HUES48 (cell line): ENCODE measurements around the gene CDK11B.

Experiments
- H3K27ac ChIP-seq: one replicate; pipeline ENCODE4 v1.7.0; 2013; ENCODE audit warnings: low read depth, low read length, inconsistent platforms
- H3K27me3 ChIP-seq: 2 replicates; pipeline ENCODE4 v1.6.1; 2013; ENCODE audit warnings: mild to moderate bottlenecking, low read length; ENCODE audit not compliant: control insufficient read depth, insufficient read depth
- H3K36me3 ChIP-seq: 2 replicates; pipeline ENCODE4 v1.6.1; 2013; ENCODE audit warnings: low read length; ENCODE audit not compliant: control insufficient read depth, insufficient read depth
- H3K4me1 ChIP-seq: 2 replicates; pipeline ENCODE4 v1.6.1; 2013; ENCODE audit warnings: mild to moderate bottlenecking, low read length; ENCODE audit not compliant: control insufficient read depth, insufficient read depth
- H3K4me3 ChIP-seq: 2 replicates; pipeline ENCODE4 v1.5.1; 2013; ENCODE audit warnings: mild to moderate bottlenecking, low read depth, low read length
- H3K9ac ChIP-seq: 2 replicates; pipeline ENCODE4 v1.6.1; 2013; ENCODE audit warnings: mild to moderate bottlenecking, low read depth, low read length, moderate library complexity
- H3K9me3 ChIP-seq: 2 replicates; pipeline ENCODE4 v1.6.1; 2013; ENCODE audit warnings: low read length; ENCODE audit not compliant: control insufficient read depth, insufficient read depth

CDK11B gene

GRCh38 chr1:1630191-1630964 is 28.4 kb downstream of the CDK11B start:
- H3K27me3 ChIP-seq = peaks cover 21% of the 10 kb centered on the region
- no peaks in the 10 kb centered on the region for H3K36me3 ChIP-seq
- H3K9me3 ChIP-seq = no peaks in the 10 kb centered on the region
- H3K27ac ChIP-seq = no peak overlapping the region
- no peak overlapping the region for H3K4me3 ChIP-seq
- no peaks in the 10 kb centered on the region; the same call in 1 of the 2 replicates for H3K4me1 ChIP-seq
- no peak overlapping the region for H3K9ac ChIP-seq

- Histone ChIP-seq H3K27me3 (peaks cover 21% of the 10 kb centered on the region), H3K9ac (no peak overlapping the region), H3K4me3 (peak overlapping the region; percentile 47), H3K36me3 (no peaks in the 10 kb centered on the region), H3K27ac (no peak overlapping the region), H3K9me3 (no peaks in the 10 kb centered on the region), H3K4me1 (no peaks in the 10 kb centered on the region; the same call in 1 of the 2 replicates)
These were observed 29.2 kb downstream of the CDK11B start for GRCh38 chr1:1629430-1630190.

- H3K27me3 ChIP-seq = peaks cover 21% of the 10 kb centered on the region
- no peak overlapping the region for H3K9ac ChIP-seq
- H3K9me3 ChIP-seq = no peaks in the 10 kb centered on the region
- H3K4me3 ChIP-seq = peak overlapping the region; percentile 47
- H3K4me1 ChIP-seq = no peaks in the 10 kb centered on the region; the same call in 1 of the 2 replicates
- no peaks in the 10 kb centered on the region for H3K36me3 ChIP-seq
- no peak overlapping the region for H3K27ac ChIP-seq
These were observed 29.9 kb downstream of the CDK11B start for GRCh38 chr1:1628754-1629429.

GRCh38 chr1:1627829-1628753 is 30.7 kb downstream of the CDK11B start:
- Histone ChIP-seq H3K27me3 (peaks cover 21% of the 10 kb centered on the region), H3K36me3 (no peaks in the 10 kb centered on the region), H3K4me1 (no peaks in the 10 kb centered on the region; the same call in 1 of the 2 replicates), H3K4me3 (no peak overlapping the region), H3K9me3 (no peaks in the 10 kb centered on the region), H3K27ac (no peak overlapping the region), H3K9ac (no peak overlapping the region)

GRCh38 chr1:1627261-1627828 is 31.5 kb downstream of the CDK11B start:
- Histone ChIP-seq H3K9me3 (no peaks in the 10 kb centered on the region), H3K27me3 (peaks cover 21% of the 10 kb centered on the region), H3K9ac (no peak overlapping the region), H3K4me1 (no peaks in the 10 kb centered on the region; the same call in 1 of the 2 replicates), H3K27ac (no peak overlapping the region), H3K36me3 (no peaks in the 10 kb centered on the region), H3K4me3 (no peak overlapping the region)

DNA sequence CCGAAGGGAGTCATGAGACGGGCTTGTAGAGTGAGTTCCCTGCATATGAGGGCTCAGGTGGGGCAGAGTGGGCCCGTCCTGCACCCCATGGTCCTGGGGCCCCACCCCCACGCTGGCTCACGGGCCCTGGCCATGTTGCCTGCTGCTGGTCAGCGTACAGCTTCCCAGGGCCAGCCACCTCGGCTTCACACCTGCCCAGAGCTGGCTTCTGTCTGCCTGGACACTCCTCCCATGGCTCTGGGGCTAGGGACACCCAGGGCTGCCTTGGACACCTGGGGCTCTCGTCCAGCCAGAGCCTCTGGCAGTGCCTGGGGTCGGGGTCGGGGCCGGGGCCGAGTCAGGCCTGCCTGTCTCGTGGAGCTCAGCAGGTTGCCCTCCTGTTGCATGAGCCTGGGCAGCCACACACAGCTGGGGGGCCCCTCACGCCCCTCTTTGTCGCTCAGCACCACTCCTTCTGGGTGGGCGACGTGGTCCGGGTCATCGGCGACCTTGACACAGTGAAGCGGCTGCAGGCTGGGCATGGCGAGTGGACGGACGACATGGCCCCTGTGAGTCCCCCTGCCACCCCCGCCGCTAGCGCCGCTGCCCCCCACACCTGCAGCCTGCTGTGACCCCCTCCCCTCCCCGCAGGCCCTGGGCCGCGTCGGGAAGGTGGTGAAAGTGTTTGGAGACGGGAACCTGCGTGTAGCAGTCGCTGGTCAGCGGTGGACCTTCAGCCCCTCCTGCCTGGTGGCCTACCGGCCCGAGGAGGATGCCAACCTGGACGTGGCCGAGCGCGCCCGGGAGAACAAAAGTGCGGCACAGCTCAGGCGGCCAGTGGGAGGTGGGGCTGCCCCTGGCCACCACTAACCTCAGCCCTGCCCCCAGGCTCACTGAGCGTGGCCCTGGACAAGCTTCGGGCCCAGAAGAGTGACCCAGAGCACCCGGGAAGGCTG is 32.3 kb downstream of the CDK11B start:
- H3K27ac ChIP-seq = no peak overlapping the region
- peaks cover 12% of the 10 kb centered on the region; the same call in 1 of the 2 replicates for H3K27me3 ChIP-seq
- no peaks in the 10 kb centered on the region; the same call in 1 of the 2 replicates for H3K4me1 ChIP-seq
- no peak overlapping the region for H3K9ac ChIP-seq
- H3K9me3 ChIP-seq = no peaks in the 10 kb centered on the region
- H3K36me3 ChIP-seq = no peaks in the 10 kb centered on the region
- no peak overlapping the region for H3K4me3 ChIP-seq

DNA sequence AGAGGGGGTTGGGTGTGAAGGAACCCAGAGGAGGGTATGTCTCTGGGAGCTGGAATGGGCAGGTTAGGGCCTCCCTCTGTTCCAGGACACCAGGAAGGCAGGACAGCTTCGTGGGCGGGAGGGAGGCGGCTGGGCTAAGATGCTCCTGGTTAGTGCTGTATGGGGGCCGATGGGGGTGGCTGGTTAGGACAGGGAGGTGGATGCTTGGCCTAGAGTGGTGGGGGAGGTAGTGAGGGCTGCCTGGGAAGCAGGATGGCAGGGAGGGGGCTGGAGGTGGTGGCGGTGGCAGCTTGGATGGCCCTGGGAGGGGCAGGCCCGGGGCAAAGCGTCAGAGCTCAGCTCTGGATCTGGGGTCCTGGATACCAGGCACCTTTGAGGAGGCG is 33.0 kb downstream of the CDK11B start:
- no peaks in the 10 kb centered on the region for H3K9me3 ChIP-seq
- H3K27me3 ChIP-seq = peaks cover 6% of the 10 kb centered on the region; the same call in 1 of the 2 replicates
- no peaks in the 10 kb centered on the region; the same call in 1 of the 2 replicates for H3K4me1 ChIP-seq
- H3K4me3 ChIP-seq = no peak overlapping the region
- H3K27ac ChIP-seq = no peak overlapping the region
- H3K36me3 ChIP-seq = no peaks in the 10 kb centered on the region
- no peak overlapping the region for H3K9ac ChIP-seq

GRCh38 chr1:1625404-1625775 is 33.4 kb downstream of the CDK11B start:
- Histone ChIP-seq H3K27ac (no peak overlapping the region), H3K4me3 (no peak overlapping the region), H3K36me3 (no peaks in the 10 kb centered on the region), H3K9ac (no peak overlapping the region), H3K4me1 (no peaks in the 10 kb centered on the region; the same call in 1 of the 2 replicates), H3K27me3 (peaks cover 2% of the 10 kb centered on the region; the same call in 1 of the 2 replicates), H3K9me3 (no peaks in the 10 kb centered on the region)
